H1 (cell line): ENCODE data around the gene RERE. TPM values are rescaled to one million over a fixed set of nuclear protein-coding genes. Genes with fewer than 3 reads are reported as not detected.

Experiments used
- CTCF ChIA-PET: fragments of 300-600 bp; sonication (Branson Sonifier 250); formaldehyde crosslinking; loops from one replicate; lab custom pipeline; 2021; ENCODE audit not compliant: partially characterized antibody; lab: Charles Lee
- POLR2A ChIA-PET: fragments of 300-600 bp; sonication (Branson Sonifier 250); formaldehyde crosslinking; loops from one replicate; lab custom pipeline; 2021; ENCODE audit warnings: inconsistent platforms; ENCODE audit not compliant: partially characterized antibody; lab: Charles Lee
- DNase-seq, 2 experiments: peaks; one replicate each; pipeline versions ENCODE4 v3.0.0 to v3.0.0-alpha.2; 2010 to 2022; ENCODE audit warnings: low spot score in 2 of 2, low read depth in 1 of 2, mixed read lengths in 1 of 2
- FAIRE-seq: peaks from 2 replicates; lab custom pipeline; 2011; peaks lifted over from hg19 to GRCh38; lab: Jason Lieb, UNC
- H2AFZ ChIP-seq: 2 replicates; pipeline ENCODE4 v1.8.1; 2012; ENCODE audit warnings: low read length, inconsistent platforms
- H2AK5ac ChIP-seq: 2 replicates; pipeline ENCODE4 v1.6.1; 2013; ENCODE audit warnings: low read depth, low read length
- H2BK120ac ChIP-seq: replicated peaks from 2 replicates; pipeline ENCODE3; 2013; ENCODE audit warnings: low read depth, low read length, inconsistent platforms
- H2BK12ac ChIP-seq: 2 replicates; pipeline ENCODE4 v1.6.1; 2013; ENCODE audit warnings: low read depth, low read length
- H2BK15ac ChIP-seq: 2 replicates; pipeline ENCODE4 v1.6.1; 2013; ENCODE audit warnings: low read length
- H2BK20ac ChIP-seq: 2 replicates; pipeline ENCODE4 v1.6.1; 2013; ENCODE audit warnings: low read length
- H2BK5ac ChIP-seq: 2 replicates; pipeline ENCODE4 v1.6.1; 2013; ENCODE audit warnings: low read depth, low read length
- H3K14ac ChIP-seq: 2 replicates; pipeline ENCODE4 v1.6.1; 2013; ENCODE audit warnings: inconsistent platforms; ENCODE audit not compliant: insufficient read length
- H3K18ac ChIP-seq: 2 replicates; pipeline ENCODE4 v1.6.1; 2013; ENCODE audit warnings: low read length; ENCODE audit errors: extremely low read depth
- H3K23ac ChIP-seq: 2 replicates; pipeline ENCODE4 v1.6.1; 2013; ENCODE audit warnings: inconsistent platforms; ENCODE audit not compliant: insufficient read length
- H3K23me2 ChIP-seq: 2 replicates; pipeline ENCODE4 v1.6.1; 2013; ENCODE audit warnings: low read depth, low read length
- H3K27ac ChIP-seq: 2 replicates; pipeline ENCODE4 v1.6.1; 2011; ENCODE audit warnings: low read depth, low read length, inconsistent platforms
- H3K27me3 ChIP-seq, 4 experiments: replicated peaks in 1 of 4; 1 replicate in 1 of 4; 2 replicates in 3 of 4; pipeline versions ENCODE4 v1.6.1 to v1.8.1; 2011 to 2013; ENCODE audit warnings: low read length in 3 of 4, mild to moderate bottlenecking in 3 of 4, inconsistent platforms in 2 of 4, mixed read lengths in 2 of 4, moderate library complexity in 1 of 4; ENCODE audit not compliant: control insufficient read depth in 3 of 4, insufficient read depth in 3 of 4; ENCODE audit errors: extremely low read depth in 1 of 4
- H3K36me3 ChIP-seq, 4 experiments: 2 replicates each; pipeline versions ENCODE4 v1.6.1 to v1.8.1; 2011 to 2013; ENCODE audit warnings: mild to moderate bottlenecking in 4 of 4, low read length in 3 of 4, moderate library complexity in 2 of 4, control low read depth in 1 of 4, inconsistent platforms in 1 of 4; ENCODE audit not compliant: insufficient read depth in 4 of 4, control insufficient read depth in 2 of 4
- H3K4ac ChIP-seq: replicated peaks from 2 replicates; pipeline ENCODE3; 2013; ENCODE audit warnings: low read length, low read depth, mixed read lengths, inconsistent platforms; ENCODE audit not compliant: insufficient read length
- H3K4me1 ChIP-seq, 4 experiments: replicated peaks in 1 of 4; 1 replicate in 1 of 4; 2 replicates in 3 of 4; pipeline versions ENCODE4 v1.6.1 to v1.8.1; 2011 to 2013; ENCODE audit warnings: low read length in 3 of 4, inconsistent platforms in 2 of 4, mixed read lengths in 1 of 4; ENCODE audit not compliant: insufficient read depth in 4 of 4, control insufficient read depth in 3 of 4
- H3K4me2 ChIP-seq, 2 experiments: 2 replicates each; pipeline versions ENCODE4 v1.6.1 to v1.8.1; 2011 to 2013; ENCODE audit warnings: low read depth in 2 of 2, low read length in 2 of 2, control low read depth in 1 of 2, inconsistent platforms in 1 of 2, mild to moderate bottlenecking in 1 of 2; ENCODE audit not compliant: insufficient read depth in 1 of 2
- H3K4me3 ChIP-seq, 4 experiments: fragments of 200-600, 300-600 bp in 1 of 4; sonication (generic), shearing (Covaris generic), sonication (Bioruptor Twin) in 1 of 4; 2 replicates each; pipeline versions ENCODE4 v1.5.1 to v1.8.1; 2011 to 2016; ENCODE audit warnings: low read length in 4 of 4, low read depth in 3 of 4, control low read depth in 2 of 4, inconsistent platforms in 2 of 4, mild to moderate bottlenecking in 2 of 4, mixed read lengths in 1 of 4, moderate library complexity in 1 of 4; ENCODE audit not compliant: insufficient read depth in 2 of 4; ENCODE audit errors: extremely low read depth in 1 of 4
- H3K56ac ChIP-seq: replicated peaks from 2 replicates; pipeline ENCODE3; 2013; ENCODE audit warnings: low read depth, mild to moderate bottlenecking, mixed read lengths, low read length, inconsistent platforms; ENCODE audit not compliant: insufficient read length
- H3K79me1 ChIP-seq: 2 replicates; pipeline ENCODE4 v1.6.1; 2013; ENCODE audit warnings: low read depth, low read length, control low read depth
- H3K79me2 ChIP-seq, 2 experiments: 2 replicates each; pipeline versions ENCODE4 v1.6.1 to v1.8.1; 2012 to 2013; ENCODE audit warnings: low read length in 2 of 2, mild to moderate bottlenecking in 2 of 2, inconsistent platforms in 1 of 2; ENCODE audit not compliant: insufficient read depth in 2 of 2, control insufficient read depth in 1 of 2
- H3K9ac ChIP-seq, 4 experiments: replicated peaks in 1 of 4; 1 replicate in 1 of 4; 2 replicates in 3 of 4; pipeline versions ENCODE4 v1.6.1 to v1.8.1; 2011 to 2013; ENCODE audit warnings: low read depth in 3 of 4, low read length in 3 of 4, control low read depth in 2 of 4, mild to moderate bottlenecking in 2 of 4, moderate library complexity in 2 of 4, inconsistent platforms in 1 of 4; ENCODE audit errors: extremely low read depth in 1 of 4
- H3K9me3 ChIP-seq, 2 experiments: 2 replicates each; pipeline versions ENCODE4 v1.6.1 to v1.8.1; 2012 to 2013; ENCODE audit warnings: mild to moderate bottlenecking in 2 of 2, moderate library complexity in 2 of 2, control low read depth in 1 of 2, inconsistent platforms in 1 of 2, low read depth in 1 of 2, low read length in 1 of 2, mixed read lengths in 1 of 2; ENCODE audit not compliant: insufficient read depth in 2 of 2
- H4K20me1 ChIP-seq, 2 experiments: replicated peaks in 1 of 2; 2 replicates each; pipeline versions ENCODE3 to v1.8.1; 2011 to 2013; ENCODE audit warnings: inconsistent platforms in 2 of 2, low read length in 2 of 2, mild to moderate bottlenecking in 1 of 2; ENCODE audit not compliant: insufficient read depth in 2 of 2, control insufficient read depth in 1 of 2
- H4K5ac ChIP-seq: 2 replicates; pipeline ENCODE4 v1.6.1; 2013; ENCODE audit warnings: low read length, low read depth, mixed read lengths, inconsistent platforms; ENCODE audit not compliant: insufficient read length
- H4K8ac ChIP-seq: 2 replicates; pipeline ENCODE4 v1.8.0; 2013; ENCODE audit warnings: mild to moderate bottlenecking, moderate library complexity, low read length, inconsistent platforms; ENCODE audit not compliant: insufficient read depth; ENCODE audit errors: extremely low read depth
- H4K91ac ChIP-seq: replicated peaks from 2 replicates; pipeline ENCODE3; 2013; ENCODE audit warnings: low read length, mixed read lengths, inconsistent platforms; ENCODE audit not compliant: insufficient read length
- CBX5 ChIP-seq: fragments of 300-800, 300-1000 bp; sonication (generic); IDR thresholded peaks from 2 replicates; pipeline ENCODE4 v1.7.1; 2016; ENCODE audit warnings: antibody characterized with exemption, low read length, low read depth
- CHD2 ChIP-seq: IDR thresholded peaks from 2 replicates; pipeline ENCODE4 v1.6.1; 2012; ENCODE audit warnings: low read length, improper control_type of control experiment
- E2F6 ChIP-seq: IDR thresholded peaks from 2 replicates; pipeline ENCODE4 v1.6.1; 2012; ENCODE audit warnings: inconsistent platforms
- JUND ChIP-seq: IDR thresholded peaks from 2 replicates; pipeline ENCODE4 v1.6.1; 2011; ENCODE audit warnings: mild to moderate bottlenecking, improper control_type of control experiment, low read length
- MAFK ChIP-seq: IDR thresholded peaks from 2 replicates; pipeline ENCODE4 v1.6.1; 2012; ENCODE audit warnings: low read depth, mild to moderate bottlenecking, improper control_type of control experiment, low read length
- NANOG ChIP-seq: IDR thresholded peaks from 2 replicates; pipeline ENCODE4 v1.6.1; 2011; ENCODE audit warnings: low read length, low read depth, mild to moderate bottlenecking, inconsistent platforms; ENCODE audit not compliant: insufficient read depth, poor library complexity, severe bottlenecking
- RNF2 ChIP-seq: fragments of 200-900, 300-1000 bp; sonication (generic); IDR thresholded peaks from 2 replicates; pipeline ENCODE4 v1.7.1; 2016; ENCODE audit warnings: borderline replicate concordance, low read depth, mild to moderate bottlenecking, antibody characterized with exemption, low read length; ENCODE audit not compliant: poor library complexity, severe bottlenecking; ENCODE audit errors: missing control alignments
- SP1 ChIP-seq: IDR thresholded peaks from 2 replicates; pipeline ENCODE4 v1.6.1; 2011; ENCODE audit warnings: low read depth, low read length
- TAF1 ChIP-seq: IDR thresholded peaks from 2 replicates; pipeline ENCODE4 v1.6.1; 2011; ENCODE audit warnings: mild to moderate bottlenecking, low read depth, low read length
- TCF12 ChIP-seq: IDR thresholded peaks from 2 replicates; pipeline ENCODE4 v1.6.1; 2011; ENCODE audit warnings: low read depth, mild to moderate bottlenecking, low read length
- WGBS, 2 experiments: shearing (Covaris generic) in 1 of 2; methylation state at CpG; one replicate each; pipeline versions ENCODE4 v1.1.6 to v1.1.7; 2013 to 2015; ENCODE audit warnings: low lambda C conversion rate in 2 of 2, mixed read lengths in 2 of 2, inconsistent platforms in 1 of 2, low coverage in 1 of 2, missing lambda C conversion rate in 1 of 2; ENCODE audit not compliant: insufficient replicate concordance in 2 of 2, insufficient coverage in 1 of 2, insufficient read length in 1 of 2; ENCODE audit errors: extremely low coverage in 1 of 2, missing lambda C conversion rate in 1 of 2; 5-methylcytosine and 5-hydroxymethylcytosine counted together
- polyA plus RNA-seq, 7 experiments: library from polyadenylated mRNA; depleted of rRNA in 3 of 7; stranded (reverse) in 5 of 7; unstranded in 2 of 7; fragments of >200 nt in 5 of 7; fragments of 200-250 nt in 2 of 7; gene quantifications; 1 replicate in 5 of 7; 2 replicates in 1 of 7; 4 replicates in 1 of 7; pipeline versions ENCODE4 v1.2.1 to v1.2.3, GENCODE V29; 2011 to 2013; ENCODE audit warnings: missing spikeins in 2 of 7, mixed read lengths in 2 of 7
- total RNA-seq: library from RNA; stranded (reverse); fragmentation: NEBNext Ultra II Directional; extraction: Animal tissue kit (Norgen Biotek cat#: 25700); gene quantifications from 2 replicates; pipeline ENCODE4 v1.2.1, GENCODE V29; 2021
- TF ChIP-seq, protein P1 (sequence below): IDR thresholded peaks from 2 replicates; pipeline ENCODE4 v1.6.1; 2012; ENCODE audit warnings: low read length, inconsistent platforms

RERE gene
- total and polyA plus RNA-seq, 2 of the 8 experiments (the other 6 are each of a cell fraction or from before 2014, with no cell fraction given): 15.3 to 142 TPM

GRCh38 chr1:8598783-8599182 lies 218.7 kb downstream of the RERE start:
- H3K79me1 ChIP-seq: peaks cover 9% of the 10 kb centered on the region; the same call in 1 of the 2 replicates
- no peak overlapping the region for H3K18ac ChIP-seq
- H4K91ac ChIP-seq: no peak overlapping the region
- no peaks in the 10 kb centered on the region for H3K27me3 ChIP-seq
- no peak overlapping the region for H2BK5ac ChIP-seq
- WGBS, 2 experiments: 81% methylated on average over 4 of the region's 4 CpGs; no CpG with 5 or more reads in 1 of the 2 experiments
- H4K8ac ChIP-seq: no peak overlapping the region
- H3K23ac ChIP-seq: no peak overlapping the region
- no peak overlapping the region for H2BK120ac ChIP-seq
- peaks cover 6 to 94% of the 10 kb centered on the region in 2 experiments; a peak in 3 of 4 replicates for H3K79me2 ChIP-seq
- no peak overlapping the region for H2AK5ac ChIP-seq
- no peak overlapping the region for H3K56ac ChIP-seq
- no peak overlapping the region for H3K27ac ChIP-seq
- H3K4me3 ChIP-seq: no peak overlapping the region
- H4K20me1 ChIP-seq: peaks cover 8 to 16% of the 10 kb centered on the region in 2 experiments
- no peak for FAIRE-seq
- no peak overlapping the region for H3K4me2 ChIP-seq
- H3K9ac ChIP-seq: no peak overlapping the region
- H3K9me3 ChIP-seq: no peaks in the 10 kb centered on the region
- ChIA-PET POLR2A (interaction anchor here (2.2 kb wide), 1 partner anchor 11 kb away, joined by 7 read pairs; no protein-coding TSS in a partner anchor), CTCF (interaction anchor here (0.5 to 3.9 kb wide), 7 partner anchors 11 to 335 kb away, joined by 3 to 16 read pairs (median 4); no protein-coding TSS in a partner anchor)
- no peak overlapping the region for H4K5ac ChIP-seq
- H2BK12ac ChIP-seq: no peak overlapping the region
- H3K14ac ChIP-seq: no peak overlapping the region
- H3K4me1 ChIP-seq: peaks cover 0 to 11% (median 4%) of the 10 kb centered on the region in 4 experiments; a peak in 3 of 7 replicates
- H2BK20ac ChIP-seq: no peak overlapping the region
- 0 out of 8 replicates have a peak, but pooled peaks cover 0 to 7% (median 0%) of the 10 kb centered on the region in 4 experiments for H3K36me3 ChIP-seq
- DNase-seq: no peak
- H2BK15ac ChIP-seq: no peak overlapping the region
- H3K4ac ChIP-seq: no peak overlapping the region
- H2AFZ ChIP-seq: no peak overlapping the region
- H3K23me2 ChIP-seq: no peaks in the 10 kb centered on the region; the same call in 1 of the 2 replicates
- TF ChIP-seq CBX5 (no peak), RNF2 (no peak), MAFK (no peak), JUND (no peak), SP1 (no peak), NANOG (no peak), TAF1 (no peak), CHD2 (no peak), E2F6 (no peak), TCF12 (no peak)
- TF ChIP-seq, protein P1, sequence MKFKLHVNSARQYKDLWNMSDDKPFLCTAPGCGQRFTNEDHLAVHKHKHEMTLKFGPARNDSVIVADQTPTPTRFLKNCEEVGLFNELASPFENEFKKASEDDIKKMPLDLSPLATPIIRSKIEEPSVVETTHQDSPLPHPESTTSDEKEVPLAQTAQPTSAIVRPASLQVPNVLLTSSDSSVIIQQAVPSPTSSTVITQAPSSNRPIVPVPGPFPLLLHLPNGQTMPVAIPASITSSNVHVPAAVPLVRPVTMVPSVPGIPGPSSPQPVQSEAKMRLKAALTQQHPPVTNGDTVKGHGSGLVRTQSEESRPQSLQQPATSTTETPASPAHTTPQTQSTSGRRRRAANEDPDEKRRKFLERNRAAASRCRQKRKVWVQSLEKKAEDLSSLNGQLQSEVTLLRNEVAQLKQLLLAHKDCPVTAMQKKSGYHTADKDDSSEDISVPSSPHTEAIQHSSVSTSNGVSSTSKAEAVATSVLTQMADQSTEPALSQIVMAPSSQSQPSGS: no peak
